K562 (cell line): ENCODE results near the gene TRIP10. TPM values are rescaled to one million over a fixed set of nuclear protein-coding genes. Genes with fewer than 3 reads are reported as not detected.

ENCODE experiments used
- ATAC-seq: fragments of 200-7000 bp; cut with Tn5 transposase; 3 replicates; pipeline ENCODE4 v1.9.1; 2020; ENCODE audit warnings: moderate library complexity
- BruUV-seq: library from RNA; stranded (reverse); fragments of 400-500 nt; replicated peaks from 2 replicates; lab custom pipeline; 2021; lab: Mats Ljungman, UMichigan
- CTCF ChIA-PET: fragments of 300-600 bp; formaldehyde crosslinking; extraction: SDS; loops from one replicate; lab custom pipeline; 2021; ENCODE audit warnings: low intra/inter-chr PET ratio; lab: Yijun Ruan, JAX
- POLR2A ChIA-PET: fragments of 300-600, 350-650 bp; sonication (Branson Sonifier 250); formaldehyde crosslinking; extraction: SDS; loops from one replicate; lab custom pipeline; 2021; ENCODE audit warnings: antibody characterized with exemption, inconsistent platforms; lab: Yijun Ruan, JAX
- DNase-seq, 4 experiments: peaks; one replicate each; pipeline versions ENCODE4 v3.0.0 to v3.0.0-alpha.2; 2011 to 2018; ENCODE audit warnings: low spot score in 3 of 4, mixed read lengths in 3 of 4; ENCODE audit errors: extremely low read depth in 1 of 4
- FAIRE-seq: peaks from 2 replicates; lab custom pipeline; 2011; peaks lifted over from hg19 to GRCh38; lab: Jason Lieb, UNC
- H2AFZ ChIP-seq: 2 replicates; pipeline ENCODE4 v1.6.0; 2011; ENCODE audit warnings: low read depth, low read length, control low read depth, inconsistent platforms
- H3K27ac ChIP-seq: fragments of 200-600 bp; 3 replicates; pipeline ENCODE4 v1.8.0; 2011; ENCODE audit warnings: low read depth, mild to moderate bottlenecking, control low read depth, inconsistent platforms, low read length, moderate library complexity, mixed read lengths; ENCODE audit errors: extremely low read depth
- H3K27me3 ChIP-seq, 2 experiments: fragments of 300-600 bp in 1 of 2; 2 replicates in 1 of 2; 3 replicates in 1 of 2; pipeline versions ENCODE4 v1.6.0 to v1.8.0; 2011; ENCODE audit warnings: inconsistent platforms in 2 of 2, low read length in 2 of 2, mild to moderate bottlenecking in 1 of 2, mixed read lengths in 1 of 2, moderate library complexity in 1 of 2; ENCODE audit not compliant: control insufficient read depth in 2 of 2, insufficient read depth in 2 of 2
- H3K36me3 ChIP-seq: fragments of 300-600 bp; 3 replicates; pipeline ENCODE4 v1.8.0; 2011; ENCODE audit warnings: mild to moderate bottlenecking, low read length, inconsistent platforms; ENCODE audit not compliant: control insufficient read depth, insufficient read depth
- H3K4me1 ChIP-seq, 2 experiments: fragments of 200-600 bp in 1 of 2; replicated peaks in 1 of 2; 2 replicates in 1 of 2; 3 replicates in 1 of 2; pipeline versions ENCODE4 v1.5.1 to v1.8.0; 2011; ENCODE audit warnings: inconsistent platforms in 2 of 2, low read length in 2 of 2, mild to moderate bottlenecking in 1 of 2, mixed read lengths in 1 of 2, moderate library complexity in 1 of 2; ENCODE audit not compliant: control insufficient read depth in 2 of 2, insufficient read depth in 2 of 2
- H3K4me2 ChIP-seq: 2 replicates; pipeline ENCODE4 v1.6.1; 2011; ENCODE audit warnings: low read length, control low read depth, inconsistent platforms, mixed read lengths; ENCODE audit not compliant: insufficient read depth
- H3K4me3 ChIP-seq: fragments of 200-600 bp; sonication (generic), shearing (Covaris generic); 2 replicates; pipeline ENCODE4 v1.5.1; 2016; ENCODE audit warnings: control low read depth, inconsistent platforms
- H3K79me2 ChIP-seq: fragments of 200-600 bp; 3 replicates; pipeline ENCODE4 v1.8.0; 2011; ENCODE audit warnings: low read length, inconsistent platforms; ENCODE audit not compliant: control insufficient read depth, insufficient read depth
- H3K9ac ChIP-seq, 2 experiments: 2 replicates each; pipeline versions ENCODE4 v1.6.0 to v1.6.1; 2011; ENCODE audit warnings: low read depth in 2 of 2, low read length in 2 of 2, control low read depth in 1 of 2, inconsistent platforms in 1 of 2, mild to moderate bottlenecking in 1 of 2, mixed read lengths in 1 of 2; ENCODE audit not compliant: insufficient read depth in 1 of 2
- H3K9me1 ChIP-seq: one replicate; pipeline ENCODE4 v1.6.0; 2011; ENCODE audit warnings: inconsistent platforms, mild to moderate bottlenecking, low read length, moderate library complexity; ENCODE audit not compliant: control insufficient read depth, insufficient read depth
- H3K9me3 ChIP-seq: replicated peaks from 2 replicates; pipeline ENCODE4 v1.5.1; 2011; ENCODE audit warnings: low read depth, low read length, inconsistent platforms; ENCODE audit not compliant: control insufficient read depth, insufficient read depth
- H4K20me1 ChIP-seq: replicated peaks from 2 replicates; pipeline ENCODE4 v1.6.1; 2011; ENCODE audit warnings: low read length, inconsistent platforms, mixed read lengths; ENCODE audit not compliant: control insufficient read depth, insufficient read depth
- DIDO1 ChIP-seq: fragments of 450-650 bp; IDR thresholded peaks from 2 replicates; pipeline ENCODE4 v1.6.1; 2016; ENCODE audit warnings: low read depth, missing biosample characterization, missing genetic modification characterization
- ERF ChIP-seq: fragments of 450-650 bp; formaldehyde crosslinking; IDR thresholded peaks from 2 replicates; pipeline ENCODE4 v1.4.0; 2020; ENCODE audit warnings: mild to moderate bottlenecking, mixed read lengths
- MXD1 ChIP-seq: fragments of 250-450 bp; sonication (Bioruptor Pico); IDR thresholded peaks from 2 replicates; pipeline ENCODE4 v1.8.0; 2021; ENCODE audit warnings: borderline replicate concordance, mild to moderate bottlenecking, moderate library complexity; ENCODE audit not compliant: poor library complexity, severe bottlenecking
- RB1 ChIP-seq: fragments of 450-650 bp; IDR thresholded peaks from 2 replicates; pipeline ENCODE4 v1.6.1; 2017; ENCODE audit warnings: low read depth, mild to moderate bottlenecking
- TCFL5 ChIP-seq: fragments of 250-450 bp; sonication (Bioruptor Pico); conservative IDR thresholded peaks from 2 replicates; pipeline ENCODE4 v1.6.1; 2021; ENCODE audit warnings: mild to moderate bottlenecking, moderate library complexity, matching md5 sums
- ZC3H4 ChIP-seq: sonication (generic); formaldehyde crosslinking; IDR thresholded peaks from 2 replicates; pipeline ENCODE4 v1.9.0; 2021; ENCODE audit warnings: missing genetic modification reagents, borderline replicate concordance
- ZFP1 ChIP-seq: fragments of 450-650 bp; formaldehyde crosslinking; IDR thresholded peaks from 2 replicates; pipeline ENCODE4 v1.4.0; 2020; ENCODE audit warnings: mild to moderate bottlenecking, mixed read lengths
- WGBS: fragments of 100-300 bp; shearing (Covaris generic); methylation state at CpG from one replicate; pipeline ENCODE4 v1.1.6; 2016; ENCODE audit warnings: low coverage, mixed read lengths; ENCODE audit not compliant: insufficient coverage; ENCODE audit errors: missing lambda C conversion rate; 5-methylcytosine and 5-hydroxymethylcytosine counted together
- in situ Hi-C: fragments of 300-500 bp; cut with MboI; formaldehyde crosslinking; loops from 4 replicates; pipeline ENCODE4 v1.15.0; 2018; ENCODE audit warnings: inconsistent platforms, mixed read lengths
- intact Hi-C: fragments of 100-400 bp; cut with micrococcal nuclease; formaldehyde crosslinking; loops from 2 replicates; pipeline ENCODE4 v1.14.2; 2022
- polyA plus RNA-seq, 8 experiments: library from polyadenylated mRNA; depleted of rRNA in 4 of 8; stranded (reverse) in 5 of 8; unstranded in 3 of 8; fragments of >200 nt; fragmentation: Nextera tagmentation in 2 of 8; fragmentation: Illumina TruSeq in 1 of 8; extraction: Ambion mirVana in 2 of 8; extraction: Trizol in 1 of 8; gene quantifications; 2 replicates each; pipeline versions ENCODE4 v1.2.1 to v1.2.3, GENCODE V29; 2011 to 2014; ENCODE audit warnings: inconsistent platforms in 1 of 8, missing spikeins in 1 of 8
- total RNA-seq, 7 experiments: library from RNA; depleted of rRNA in 6 of 7; stranded (reverse); fragments of >200 nt in 6 of 7; fragmentation: Illumina TruSeq in 2 of 7; extraction: Trizol in 2 of 7; gene quantifications; 2 replicates each; pipeline versions ENCODE4 v1.2.1 to v1.2.3, GENCODE V29; 2011 to 2021; ENCODE audit warnings: low replicate concordance in 1 of 7

Gene TRIP10
- total and polyA plus RNA-seq, 9 of the 15 experiments (the other 6 are each of a cell fraction or from before 2014, with no cell fraction given), result 1.2 to 66.8 (median 36.1) TPM

DNA sequence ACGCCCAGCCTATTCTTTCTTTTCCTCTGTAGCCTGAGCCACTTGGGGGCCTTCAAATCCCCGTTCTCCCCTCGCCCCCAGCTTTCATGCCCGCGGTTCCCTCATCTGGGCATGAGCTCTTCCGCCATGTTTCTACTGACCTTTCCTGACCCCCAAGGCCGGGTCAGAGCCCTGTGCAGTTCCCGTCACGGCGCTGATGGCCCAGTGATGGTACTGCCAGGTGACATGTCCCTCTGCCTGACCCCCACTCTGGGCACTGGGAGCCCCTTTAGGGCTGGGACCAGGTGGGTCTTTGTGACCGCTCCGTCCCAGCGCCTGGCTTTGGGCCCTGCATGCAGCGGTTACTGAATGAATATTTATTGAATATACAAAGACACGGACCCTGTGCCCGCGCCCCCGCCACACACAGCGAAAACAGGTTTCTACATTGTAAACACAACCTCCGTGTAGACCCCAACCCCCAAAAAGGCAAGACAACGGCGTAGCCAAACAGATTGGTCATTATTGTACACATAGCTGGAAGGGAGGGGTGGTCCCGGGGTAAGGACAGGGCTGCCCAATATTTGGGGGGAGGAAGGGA is 9.8 kb upstream of the TRIP10 start:
- Histone ChIP-seq H3K9me3 (no peaks in the 10 kb centered on the region), H3K36me3 (no peaks in the 10 kb centered on the region), H2AFZ (0 out of 2 replicates have a peak overlapping the region, but pooled peaks have one; percentile 52), H4K20me1 (no peaks in the 10 kb centered on the region), H3K27ac (peak overlapping the region; percentile 71), H3K9ac (peak overlapping the region; percentile 62 to 93), H3K4me3 (peak overlapping the region; percentile 39), H3K79me2 (no peaks in the 10 kb centered on the region), H3K27me3 (no peaks in the 10 kb centered on the region), H3K4me2 (peak overlapping the region; percentile 67), H3K9me1 (no peaks in the 10 kb centered on the region), H3K4me1 (peaks cover 18 to 55% of the 10 kb centered on the region in 2 experiments; a peak in 4 of 5 replicates)
- DNase-seq (no peak), FAIRE-seq (no peak), ATAC-seq (no peak)
- CTCF ChIA-PET, result no interaction called here
- WGBS, result 69% methylated on average over 19 of the region's 23 CpGs
- BruUV-seq, result no TSS peak
- TF ChIP-seq ERF, result no peak
- no peak for TF ChIP-seq DIDO1 (tag)
- peak; percentile 60; the same call in 1 of the 2 replicates for TF ChIP-seq ZC3H4 (CRISPR knock-in tag)
- no peak for TF ChIP-seq TCFL5 (CRISPR knock-in tag)
- no peak for TF ChIP-seq ZFP1 (CRISPR knock-in tag)
- no peak for TF ChIP-seq MXD1 (CRISPR knock-in tag)
- no peak for TF ChIP-seq RB1
- intact Hi-C loops, result loop anchor here (10.0 kb wide), 1 partner anchor 215 kb away; no protein-coding TSS in a partner anchor
- in situ Hi-C loops, result no loop called here
- POLR2A ChIA-PET, result no interaction called here
